NCI-H1105 treated with DMSO at 0.1 percent for 48 hours (cell line): ENCODE data around the gene MAP2K5.

ENCODE experiments used
- DNase-seq: peaks from one replicate; lab custom pipeline; 2025; lab: John Stamatoyannopoulos, UW

Gene MAP2K5

DNA sequence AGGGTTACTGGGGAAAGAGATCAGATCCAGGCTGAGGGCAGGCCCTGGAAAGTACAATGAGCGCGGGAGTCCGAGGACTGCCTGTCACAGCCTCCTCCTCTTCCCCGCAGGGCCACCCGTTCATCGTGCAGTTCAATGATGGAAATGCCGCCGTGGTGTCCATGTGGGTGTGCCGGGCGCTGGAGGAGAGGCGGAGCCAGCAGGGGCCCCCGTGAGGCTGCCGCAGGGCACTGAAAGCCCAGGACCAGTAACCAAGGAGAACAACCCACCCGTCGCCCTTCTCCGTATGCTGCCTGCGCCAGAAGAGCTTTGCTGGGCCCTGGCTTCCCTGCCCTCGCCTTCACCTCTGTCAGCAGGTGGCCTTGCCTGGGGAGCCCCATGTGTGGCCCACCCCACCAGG is 264.0 kb downstream of the MAP2K5 start:
- no peak for DNase-seq

DNA sequence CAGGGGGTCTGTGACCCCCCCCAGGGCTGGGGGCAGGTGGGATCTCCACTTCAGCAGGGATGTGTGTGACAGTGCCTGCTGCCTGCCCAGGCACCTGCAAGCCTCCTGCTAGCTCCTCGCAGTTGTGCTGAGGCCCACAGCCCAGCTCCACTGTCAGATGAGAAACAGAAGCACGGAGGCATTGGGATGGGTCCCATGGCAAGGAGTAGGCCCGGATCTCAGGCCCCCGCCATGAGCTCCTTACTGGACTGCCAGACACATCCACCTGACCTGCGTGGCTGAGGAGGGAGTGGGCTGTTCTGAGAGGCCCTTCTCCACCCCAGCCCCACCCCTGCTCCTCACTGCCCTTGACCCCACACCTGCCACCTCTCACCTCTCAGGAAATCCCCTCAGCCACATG is 264.6 kb downstream of the MAP2K5 start:
- DNase-seq = no peak

DNA sequence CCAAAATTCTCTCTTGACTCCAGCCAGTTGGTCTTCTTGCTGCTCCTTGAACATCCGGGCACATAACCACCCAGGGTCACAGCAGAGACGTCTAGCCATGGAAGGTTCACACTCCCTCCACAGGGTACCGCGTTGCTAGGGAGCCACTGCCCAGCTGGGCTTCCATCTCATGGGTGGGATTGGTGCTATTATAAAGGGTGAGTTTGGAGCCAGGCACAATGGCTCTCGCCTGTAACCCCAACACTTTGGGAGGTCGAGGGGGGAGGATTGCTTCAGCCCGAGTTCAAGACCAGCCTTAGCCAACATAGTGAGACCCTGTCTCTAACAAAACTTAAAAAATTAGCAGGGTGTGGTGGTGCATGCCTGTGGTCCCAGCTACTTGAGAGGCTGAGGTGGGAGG is 265.3 kb downstream of the MAP2K5 start:
- no peak for DNase-seq

DNA sequence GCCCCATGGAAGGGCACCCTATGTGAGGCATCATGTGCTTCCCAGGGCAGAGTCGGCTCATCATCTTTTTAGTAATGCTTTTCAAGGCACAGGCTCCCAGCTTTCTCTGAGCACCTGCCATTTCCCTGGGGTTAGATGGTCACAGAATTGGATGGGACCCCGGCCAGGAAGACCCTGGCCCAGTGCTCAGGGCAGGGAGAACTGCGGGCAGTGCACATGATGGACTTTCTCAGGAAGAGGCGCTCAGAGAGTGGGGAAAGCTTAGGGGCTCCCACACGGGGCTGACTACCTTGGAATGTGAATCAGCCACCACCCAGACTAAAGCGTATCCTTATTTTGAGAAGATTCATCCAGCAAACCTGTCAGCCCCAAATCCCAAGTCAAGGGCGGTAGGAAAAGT is 266.3 kb downstream of the MAP2K5 start:
- no peak for DNase-seq

DNA sequence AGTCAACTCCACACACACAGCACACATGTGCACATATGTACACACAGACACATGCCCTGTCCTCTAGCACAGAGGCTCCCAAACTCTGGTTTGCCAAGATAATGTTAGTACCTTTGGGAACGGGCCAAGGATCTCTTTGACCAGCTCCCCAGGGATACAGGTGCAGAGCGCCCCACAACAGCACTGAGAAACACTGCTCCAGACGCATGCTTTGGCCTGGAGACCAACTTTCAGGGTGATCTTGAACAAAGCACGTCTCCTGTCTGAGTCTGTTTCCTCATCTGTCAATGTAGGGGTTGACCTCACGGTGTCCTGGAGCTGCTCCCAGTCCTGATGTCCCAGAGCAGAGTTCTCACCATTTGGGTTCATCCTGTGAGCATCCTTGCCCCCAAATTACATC is 266.9 kb downstream of the MAP2K5 start:
- DNase-seq = no peak

DNA sequence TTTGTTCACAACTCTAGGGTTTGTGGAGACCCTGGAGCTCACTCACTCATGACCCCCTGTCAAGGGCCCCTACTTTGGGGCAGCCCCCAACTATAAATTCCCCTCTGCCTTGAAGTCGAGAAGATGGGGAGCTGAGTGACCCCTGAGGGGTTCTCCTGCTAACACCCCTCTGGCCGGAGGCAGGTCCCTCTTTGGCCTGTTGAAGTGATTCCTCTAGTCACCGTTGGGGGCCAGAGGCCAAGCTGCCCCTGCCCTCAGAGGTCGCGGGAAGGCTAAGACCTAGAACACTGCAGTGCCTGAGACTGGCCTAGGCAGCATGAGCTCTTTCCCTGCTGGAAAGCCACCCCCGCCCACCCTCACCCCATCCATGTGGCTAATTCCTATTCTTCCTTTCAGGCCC is 267.4 kb downstream of the MAP2K5 start:
- DNase-seq = no peak

DNA sequence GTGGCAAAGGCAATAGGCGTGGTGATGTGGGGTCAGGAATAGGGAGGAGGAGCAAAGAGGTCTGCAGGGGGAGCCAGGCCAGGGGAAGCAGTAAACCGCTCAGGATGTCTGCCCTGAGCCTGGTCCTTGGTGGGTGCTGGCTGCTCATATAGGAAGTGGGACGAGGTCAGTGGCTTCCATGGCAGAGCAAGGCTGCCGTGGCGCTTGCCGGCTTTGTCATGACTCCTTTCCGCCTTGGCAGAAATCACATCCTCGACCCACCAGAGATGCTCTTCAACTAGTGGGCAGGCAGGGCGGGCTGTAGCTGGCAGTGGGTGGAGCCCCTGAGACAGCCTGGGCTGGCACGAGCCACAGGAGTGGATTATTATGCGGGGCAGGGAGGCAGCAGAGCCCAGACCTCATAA is 269.7 kb downstream of the MAP2K5 start:
- no peak for DNase-seq

DNA sequence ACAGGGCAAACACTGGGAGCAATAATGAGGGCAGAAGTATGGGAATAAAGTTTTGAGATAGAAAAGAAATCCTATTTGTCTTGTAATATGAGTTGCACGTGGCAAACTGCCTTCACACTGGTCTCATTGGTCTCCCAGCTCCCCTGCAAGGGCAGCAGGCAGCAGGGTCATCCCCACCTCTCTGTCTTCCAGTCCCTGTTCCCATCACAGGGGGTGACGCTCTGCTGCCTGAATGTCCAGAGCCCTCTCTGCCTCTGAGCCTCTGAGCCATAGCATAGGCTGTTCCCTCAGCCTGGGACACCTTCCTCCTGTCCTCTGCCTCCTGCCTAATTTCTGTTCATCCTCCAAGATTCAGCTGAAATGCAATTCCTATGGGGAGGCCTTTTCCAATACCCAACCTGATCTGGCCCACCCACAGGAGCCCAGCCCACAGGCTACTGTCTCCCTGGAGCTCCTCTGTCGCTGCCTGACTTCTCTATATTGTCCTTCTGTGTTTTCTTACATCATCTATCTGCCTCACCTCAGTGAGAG is 270.7 kb downstream of the MAP2K5 start:
- DNase-seq = no peak

DNA sequence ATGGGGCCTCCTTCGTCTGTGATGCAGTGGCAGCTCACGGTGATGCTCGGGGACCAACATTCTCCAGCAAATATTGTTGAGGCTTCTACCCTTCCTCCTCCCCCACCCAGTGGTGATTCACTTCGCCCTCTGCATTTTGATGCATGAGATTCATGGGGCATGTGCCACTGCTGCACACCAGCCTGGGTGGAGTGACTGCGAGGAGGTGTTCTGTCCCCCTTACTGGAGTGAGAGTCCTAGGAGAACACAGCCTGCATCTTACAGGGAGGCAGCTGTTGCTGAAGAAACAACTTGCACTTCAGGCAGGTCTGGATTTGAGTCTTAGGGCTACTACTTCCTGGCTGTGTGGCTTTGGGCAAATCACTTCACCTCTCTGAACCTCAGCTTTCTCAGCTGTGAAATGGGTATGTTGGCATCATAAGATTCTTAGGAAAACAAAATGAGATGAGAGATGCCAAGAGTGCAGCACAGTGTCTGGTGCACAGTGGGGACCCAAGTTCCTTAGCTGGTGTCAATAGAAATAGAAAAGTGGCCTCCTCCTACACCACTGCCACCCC is 272.6 kb downstream of the MAP2K5 start:
- no peak for DNase-seq

DNA sequence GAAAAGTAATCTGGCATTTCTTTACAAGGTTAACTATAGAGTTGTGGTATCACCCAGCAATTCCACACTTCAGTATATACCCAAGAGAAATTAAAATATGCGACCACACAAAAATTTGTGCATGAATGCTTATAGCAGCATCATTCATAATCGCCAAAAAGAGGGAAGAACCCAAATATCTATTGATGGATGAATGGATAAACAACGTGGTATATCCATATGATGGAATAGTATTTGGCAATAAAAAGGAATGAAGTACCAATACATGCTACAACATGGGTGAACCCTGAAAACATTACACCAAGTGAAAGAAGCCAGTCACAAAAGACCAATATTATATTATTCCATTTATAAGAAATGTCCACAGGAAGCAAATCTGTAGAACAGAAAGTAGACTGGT is 274.2 kb downstream of the MAP2K5 start:
- DNase-seq = no peak

DNA sequence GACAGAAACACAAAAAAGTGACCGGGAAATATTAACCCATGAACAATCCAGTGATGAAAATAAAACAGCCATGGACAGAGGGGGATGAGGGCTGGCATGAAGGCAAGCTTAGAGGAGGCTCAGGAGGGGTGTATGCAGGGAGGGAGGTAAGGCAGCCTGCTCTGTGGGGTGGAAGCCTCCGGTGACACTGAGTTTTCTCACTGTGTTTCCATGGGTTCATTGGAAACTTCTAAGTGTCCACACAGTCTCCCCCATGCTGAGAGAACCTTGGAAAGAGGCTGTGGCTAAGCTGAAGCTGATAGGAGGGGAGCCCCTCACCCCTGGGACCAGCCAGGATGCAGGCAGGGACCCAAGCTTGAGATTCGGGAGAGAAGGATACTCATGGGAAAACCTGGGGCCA is 276.0 kb downstream of the MAP2K5 start:
- no peak for DNase-seq

DNA sequence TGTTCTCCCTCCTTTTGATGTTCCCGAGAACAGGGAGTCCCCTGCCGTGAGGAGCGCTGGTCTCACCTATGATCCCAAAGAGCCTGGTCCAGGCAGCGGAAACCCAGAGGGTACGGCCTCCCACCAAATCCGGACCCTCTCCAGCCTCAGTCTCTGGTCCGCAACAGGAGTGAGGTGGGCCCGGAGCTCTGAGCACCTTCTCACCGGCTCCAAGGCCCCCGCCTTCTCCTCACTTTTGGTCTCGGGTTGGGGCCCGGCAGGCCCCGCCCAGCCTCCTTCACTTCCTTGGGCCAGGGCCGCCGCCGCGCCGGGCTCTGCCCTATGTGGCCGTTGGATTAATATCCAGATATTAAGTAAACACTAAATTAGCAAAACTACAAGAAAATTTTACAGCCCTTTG is 277.1 kb downstream of the MAP2K5 start:
- no peak for DNase-seq

DNA sequence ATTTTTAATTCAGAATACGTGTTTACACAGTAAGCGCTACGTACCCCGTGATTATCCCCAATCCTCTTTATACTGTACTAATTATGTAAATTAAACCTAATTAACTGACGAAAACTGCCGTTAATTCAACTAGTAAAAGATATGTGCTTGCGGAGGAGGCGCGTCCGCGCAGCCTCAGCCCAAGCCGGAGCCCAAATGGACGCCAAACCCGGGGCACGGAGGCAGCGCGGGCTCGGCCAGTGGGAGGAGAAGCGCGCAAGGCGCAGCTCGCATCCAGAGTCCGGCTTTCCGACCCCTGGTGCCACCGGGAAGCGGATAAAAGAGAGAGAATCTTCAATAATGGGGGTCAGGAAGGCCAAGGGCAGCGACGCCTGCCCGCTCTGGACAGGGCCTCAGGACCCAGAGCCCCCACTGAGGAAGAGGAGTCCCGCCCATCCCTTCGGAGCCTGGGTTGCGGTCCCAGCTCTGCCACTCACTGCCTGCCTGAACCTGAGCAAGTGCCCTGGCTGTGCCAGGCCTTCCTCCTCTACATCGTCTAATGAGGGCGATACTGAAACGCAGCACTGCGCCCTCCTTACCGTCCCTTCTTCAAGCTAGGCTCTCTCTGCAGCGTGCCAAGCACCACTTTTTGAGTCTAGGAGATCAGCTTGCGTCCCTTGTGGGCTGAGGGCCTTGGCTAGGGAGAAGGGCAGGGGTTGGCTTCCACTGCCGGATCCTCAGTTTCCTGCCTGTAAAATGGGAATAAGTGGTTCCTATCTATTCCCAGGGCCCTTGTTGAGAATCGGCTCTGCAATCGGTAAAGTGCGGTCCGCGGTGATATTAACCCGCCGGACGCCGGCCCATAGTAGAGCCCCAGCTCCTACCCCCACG is 277.9 kb downstream of the MAP2K5 start:
- DNase-seq = no peak

DNA sequence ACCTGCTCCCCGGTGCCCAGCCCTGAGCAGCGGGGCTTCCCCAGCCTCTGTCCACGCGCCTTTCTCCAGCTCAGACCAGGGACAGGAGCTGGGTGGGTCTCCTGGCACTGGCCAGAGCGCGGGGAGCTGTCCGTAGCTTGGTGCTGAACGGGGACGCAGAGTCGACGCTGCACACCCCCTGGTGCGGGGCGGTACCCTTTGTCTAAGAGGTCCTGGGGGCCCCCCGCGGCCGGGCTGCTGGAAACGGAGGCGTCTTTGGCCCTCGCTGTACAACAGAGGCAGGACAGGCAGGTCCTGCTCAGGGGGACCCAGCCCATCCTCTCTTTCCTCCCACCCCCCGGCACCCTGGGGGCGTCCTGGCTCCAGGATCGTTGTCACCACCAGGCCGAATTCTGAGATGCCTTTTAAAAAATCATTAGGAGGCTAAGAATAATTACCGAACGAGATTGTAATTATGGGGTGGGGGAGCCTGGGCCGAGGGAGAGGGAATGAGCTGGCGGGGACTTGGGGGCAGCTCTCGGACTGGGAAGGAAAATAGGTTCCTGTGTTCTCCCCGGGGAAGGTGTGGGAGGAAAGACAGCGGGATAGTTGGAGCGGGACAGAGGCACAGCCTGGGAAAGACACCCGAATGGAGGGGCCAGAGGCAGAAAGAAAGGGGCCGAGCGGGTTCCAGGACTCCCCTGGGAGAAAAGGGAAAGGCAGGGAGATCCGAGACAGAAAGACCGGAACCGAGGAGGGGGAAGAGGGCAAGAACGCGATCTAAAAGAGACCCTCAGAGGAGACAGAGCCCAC is 278.7 kb downstream of the MAP2K5 start:
- DNase-seq = no peak

DNA sequence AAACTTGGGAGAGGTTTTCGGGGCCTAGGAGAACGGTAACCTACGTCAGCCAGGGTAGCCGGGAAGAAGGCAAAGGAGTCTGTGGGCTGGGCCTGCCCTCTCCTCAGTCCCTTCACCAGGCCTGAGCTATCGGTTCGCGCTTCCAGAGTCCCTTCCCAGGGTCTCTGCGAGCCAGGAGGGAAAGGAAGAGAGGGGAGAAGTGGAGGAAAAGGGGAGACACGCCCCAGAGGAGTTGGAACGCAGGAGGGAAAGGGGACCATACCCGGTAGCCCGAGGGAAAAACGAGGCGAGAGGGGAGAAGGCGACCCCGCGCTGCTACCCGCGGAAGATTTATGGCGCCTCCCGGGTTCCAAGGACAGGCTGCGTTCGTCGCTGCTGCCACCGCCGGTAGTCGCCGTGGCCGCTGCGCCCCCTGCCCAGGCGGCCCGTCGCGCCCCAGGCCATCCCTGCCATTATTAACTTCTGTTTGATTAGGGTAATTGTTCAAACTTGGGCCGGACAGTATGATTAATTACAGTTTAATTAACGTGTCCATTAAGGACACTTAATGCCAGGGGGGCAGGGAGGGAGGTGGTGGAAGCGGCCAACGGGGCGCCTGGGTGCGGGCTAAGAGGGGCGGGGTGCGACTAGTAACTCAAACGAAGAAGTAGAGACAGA is 279.4 kb downstream of the MAP2K5 start:
- no peak for DNase-seq

DNA sequence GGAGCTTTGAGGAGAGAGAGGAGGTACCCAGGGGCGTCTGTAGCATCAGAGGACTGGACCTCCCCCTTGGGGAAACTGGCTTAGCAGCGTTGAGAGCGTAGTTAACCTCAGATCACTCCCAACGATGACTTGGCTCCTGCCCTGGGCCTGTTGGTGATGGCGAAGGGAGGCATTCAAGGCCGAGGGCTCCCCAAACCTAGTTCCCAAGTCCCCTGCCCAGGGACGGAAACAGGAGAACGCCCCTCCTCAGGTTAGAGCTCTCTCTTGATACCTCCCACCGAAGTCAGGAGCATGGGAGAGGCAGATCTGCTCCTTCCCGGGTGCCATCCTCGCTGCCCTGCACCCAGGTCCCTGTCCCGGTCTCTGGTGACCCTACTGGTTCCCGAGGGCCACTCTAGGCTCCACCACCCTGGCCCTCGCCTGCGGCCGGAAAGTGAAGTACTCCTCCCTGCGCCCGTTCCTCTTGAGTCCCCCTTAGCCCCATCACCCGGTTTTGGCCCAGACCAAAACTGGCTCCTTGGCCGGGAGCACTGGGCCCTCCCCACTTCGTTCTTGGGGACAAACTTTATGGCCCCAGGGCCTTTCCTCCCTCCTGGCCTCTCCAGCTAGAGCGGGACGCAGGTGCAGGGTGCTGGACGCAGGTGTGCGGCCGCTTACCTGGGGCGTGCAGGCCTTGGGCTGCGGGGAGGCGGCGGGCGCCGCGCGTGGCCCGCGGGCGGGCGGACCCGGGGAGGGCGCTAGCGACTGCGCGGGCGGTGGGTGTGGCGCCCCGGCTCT is 280.2 kb downstream of the MAP2K5 start:
- DNase-seq = no peak

DNA sequence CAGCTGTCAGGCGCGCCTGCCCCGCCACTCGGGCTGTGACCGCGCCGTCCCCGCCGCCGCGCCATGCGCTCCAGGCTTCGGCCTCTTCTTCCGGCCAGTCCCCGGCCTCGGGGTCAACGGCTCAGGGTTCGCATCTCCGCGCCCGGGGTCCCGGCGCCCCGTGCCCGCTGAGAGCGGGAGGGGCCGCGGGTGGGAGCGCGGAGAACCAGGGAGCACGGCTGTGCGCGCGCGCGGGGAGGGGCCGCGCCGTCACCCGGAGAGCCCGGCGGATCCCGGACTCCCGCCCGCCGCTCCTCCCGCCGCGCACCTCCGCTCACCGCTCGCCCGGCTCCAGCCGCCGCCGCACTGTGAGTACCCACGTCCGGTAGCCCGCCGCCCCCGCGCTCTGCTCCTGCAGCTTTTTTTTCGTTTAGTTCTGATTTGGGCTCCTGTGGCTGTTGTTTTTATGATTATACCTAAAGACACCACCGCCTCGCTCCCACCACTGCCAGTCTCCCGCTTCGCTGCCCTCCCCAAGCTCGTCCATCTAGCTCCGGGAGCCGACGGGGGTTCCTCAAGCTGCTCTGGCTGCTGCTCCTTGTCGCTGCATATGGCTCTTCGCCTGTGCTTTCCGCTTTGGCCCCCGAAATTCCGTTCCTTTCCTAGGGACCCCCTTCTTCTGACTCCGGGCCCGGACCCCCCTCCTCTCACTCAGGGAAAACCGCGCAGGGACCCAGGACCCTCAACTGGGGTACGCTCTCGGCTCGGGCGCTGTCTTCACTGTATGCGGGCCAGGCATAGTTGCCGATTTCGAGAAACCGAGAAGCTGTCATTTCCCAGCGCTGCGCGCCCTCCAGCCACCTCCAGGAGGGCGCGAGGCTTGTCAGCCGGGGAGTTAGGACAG is 281.1 kb downstream of the MAP2K5 start:
- DNase-seq = peak; percentile 39

DNA sequence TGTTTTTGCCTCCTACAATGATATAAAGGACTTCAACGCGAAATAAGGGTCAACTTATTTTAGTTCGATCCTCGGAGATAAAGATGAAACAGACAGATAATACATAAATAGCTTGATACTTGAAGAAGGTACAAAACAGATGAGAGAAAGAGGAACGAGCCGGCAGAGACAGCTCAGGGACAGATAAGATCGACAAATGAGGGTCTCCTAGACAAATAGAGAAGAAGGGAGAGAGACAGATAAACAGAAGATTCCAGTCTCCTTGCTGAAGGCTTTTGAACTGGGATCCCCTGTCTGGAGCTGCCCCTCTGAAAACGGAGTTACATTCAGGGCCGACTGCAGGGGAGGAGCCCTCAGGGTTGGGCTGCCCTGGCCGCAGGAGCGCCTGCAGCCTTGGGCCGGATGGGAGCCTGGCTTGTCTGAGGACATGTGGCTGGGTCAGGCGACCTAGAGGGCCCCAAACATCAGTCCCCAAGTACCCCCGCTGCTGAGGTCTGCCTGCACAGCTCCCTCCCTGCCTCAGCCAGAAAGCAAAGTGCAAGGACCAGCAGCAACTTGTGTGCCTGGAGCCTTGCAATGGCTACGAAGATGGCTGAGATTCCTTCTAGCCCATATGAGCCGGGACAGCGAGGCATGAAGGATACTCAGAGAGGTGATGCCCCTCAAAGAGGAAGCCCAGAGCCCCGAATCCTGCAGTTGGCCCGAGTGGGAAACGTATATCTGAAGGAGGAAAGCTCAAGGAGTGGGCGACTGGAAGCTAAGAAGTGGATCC is 281.9 kb downstream of the MAP2K5 start:
- DNase-seq = no peak

DNA sequence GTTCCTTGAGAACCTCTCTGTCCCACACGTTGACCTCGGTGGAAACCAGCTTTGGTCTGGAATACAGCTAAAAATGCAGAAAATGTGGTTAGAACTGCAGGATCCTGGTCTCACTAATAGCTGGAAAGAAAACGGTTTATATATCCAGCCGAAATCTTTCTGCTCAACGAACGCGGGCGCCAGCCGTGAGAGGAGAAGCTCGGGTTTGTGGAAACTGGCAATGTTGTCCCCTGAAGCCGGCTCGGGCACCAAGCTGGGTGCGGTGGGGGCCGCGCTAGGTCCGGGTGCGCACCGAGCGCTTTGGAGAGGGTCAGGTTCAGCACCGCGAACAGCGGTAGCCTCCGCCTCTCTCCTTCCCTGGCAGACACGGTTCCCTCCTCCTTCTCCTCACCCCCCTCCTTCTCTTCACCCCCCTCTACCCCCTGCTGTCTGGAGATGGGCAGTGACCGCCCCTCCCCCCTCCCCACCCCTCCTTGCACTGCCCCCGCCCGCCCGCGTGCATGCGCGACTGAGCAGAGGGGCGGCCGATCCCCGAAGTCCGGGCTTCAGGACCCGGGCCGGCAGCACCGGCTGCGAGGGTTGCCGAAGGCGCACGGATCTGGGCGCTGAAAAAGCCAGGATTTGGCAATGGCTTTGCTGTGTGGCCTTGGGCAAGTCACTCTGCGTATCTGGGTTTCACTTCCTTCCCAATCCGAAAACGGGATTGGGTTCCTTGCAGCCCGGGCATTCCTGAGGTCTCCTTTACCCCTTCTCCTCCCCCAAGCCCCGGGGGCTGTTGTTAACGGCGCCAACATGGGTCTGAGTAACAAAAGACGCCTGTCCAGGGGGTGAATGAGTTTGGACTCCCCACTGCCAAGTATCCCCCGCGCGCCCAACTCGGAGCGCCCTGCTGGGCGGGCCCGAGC is 282.7 kb downstream of the MAP2K5 start, which contains the start of gene SKOR1:
TSS of gene SKOR1 (plus strand) at position 534 of the 905 bp plus-strand sequence. CDS start at position 628, 94 bp downstream.
- peak; percentile 32 for DNase-seq
